ENCODE measurements around the gene SLC38A4. TPM values are rescaled to one million over a fixed set of nuclear protein-coding genes. Genes with fewer than 3 reads are reported as not detected.
A peak's percentile ranks its signal among the peaks of the same experiment; 100 is the strongest.

Gene SLC38A4
- total RNA-seq, 4 donors from 2014 or later = 0.23 to 0.54 TPM; not detected in 2

- Histone ChIP-seq H3K4me1 (peaks cover 0 to 15% (median 8%) of the 10 kb centered on the region in 3 donors), H3K27me3 (peaks cover 27% of the 10 kb centered on the region), H3K9me3 (no peaks in the 10 kb centered on the region), H3K36me3 (no peaks in the 10 kb centered on the region), H3K4me3 (no peak overlapping the region), H3K27ac (no peak overlapping the region)
- TF ChIP-seq POLR2A (IDR thresholded peaks at IDR 0.05) (no peak), CTCF (IDR thresholded peaks at IDR 0.05) (no peak)
- 82 to 90% methylated on average over 1 of the region's 1 CpG for WGBS, 2 donors (ENCODE audit: low coverage in 1 of 2)
- ATAC-seq = no peak
Measured at GRCh38 chr12:46835785-46836184, 10.0 kb upstream of the SLC38A4 start.

- 36 to 46% methylated on average over 13 to 14 of the region's 16 CpGs for WGBS, 2 donors (ENCODE audit: low coverage in 1 of 2)
- Histone ChIP-seq H3K27me3 (peaks cover 49% of the 10 kb centered on the region), H3K36me3 (no peaks in the 10 kb centered on the region), H3K27ac (no peak overlapping the region), H3K4me1 (peaks cover 0 to 19% (median 8%) of the 10 kb centered on the region in 3 donors), H3K4me3 (no peak overlapping the region), H3K9me3 (no peaks in the 10 kb centered on the region)
- ATAC-seq = no peak
- no peak for TF ChIP-seq POLR2AphosphoS5 (IDR thresholded peaks at IDR 0.05)
- no peak for TF ChIP-seq POLR2A (IDR thresholded peaks at IDR 0.05)
- TF ChIP-seq EP300 (IDR thresholded peaks at IDR 0.05) = no peak
- no peak for TF ChIP-seq CTCF (IDR thresholded peaks at IDR 0.05)
Measured at GRCh38 chr12:46832130-46832704, 6.4 kb upstream of the SLC38A4 start.

GRCh38 chr12:46831335-46832129, 5.7 kb upstream of the SLC38A4 start:
- no peak for TF ChIP-seq POLR2A (IDR thresholded peaks at IDR 0.05)
- no peak for TF ChIP-seq CTCF (IDR thresholded peaks at IDR 0.05)
- TF ChIP-seq POLR2AphosphoS5 (IDR thresholded peaks at IDR 0.05) = no peak
- TF ChIP-seq EP300 (IDR thresholded peaks at IDR 0.05) = no peak
- H3K4me1 ChIP-seq = peaks cover 0 to 19% (median 8%) of the 10 kb centered on the region in 3 donors
- H3K36me3 ChIP-seq = no peaks in the 10 kb centered on the region
- H3K9me3 ChIP-seq = no peaks in the 10 kb centered on the region
- ATAC-seq = no peak
- H3K27me3 ChIP-seq = peaks cover 51% of the 10 kb centered on the region
- no peak overlapping the region for H3K27ac ChIP-seq
- 3 to 8% methylated on average over 5 to 6 of the region's 53 CpGs for WGBS, 2 donors (ENCODE audit: low coverage in 1 of 2)
- peak overlapping the region in 1 of 2 donors; percentile 42 for H3K4me3 ChIP-seq

- Histone ChIP-seq H3K27ac (no peak overlapping the region), H3K4me3 (peak overlapping the region in 1 of 2 donors; percentile 42), H3K27me3 (peaks cover 56% of the 10 kb centered on the region), H3K36me3 (no peaks in the 10 kb centered on the region), H3K9me3 (no peaks in the 10 kb centered on the region), H3K4me1 (peaks cover 0 to 20% (median 8%) of the 10 kb centered on the region in 3 donors)
- TF ChIP-seq EP300 (IDR thresholded peaks at IDR 0.05) (no peak), POLR2AphosphoS5 (IDR thresholded peaks at IDR 0.05) (no peak), CTCF (IDR thresholded peaks at IDR 0.05) (no peak), POLR2A (IDR thresholded peaks at IDR 0.05) (no peak)
- 3 to 11% methylated on average over 14 to 24 of the region's 28 CpGs for WGBS, 2 donors (ENCODE audit: low coverage in 1 of 2)
- no peak for ATAC-seq
Measured at GRCh38 chr12:46830731-46831334, 5.0 kb upstream of the SLC38A4 start.
